IMR-90 (cell line): ENCODE measurements around the gene NTM. TPM values are rescaled to one million over a fixed set of nuclear protein-coding genes. Genes with fewer than 3 reads are reported as not detected.

ENCODE experiments used
- ATAC-seq: fragments of 200-7000 bp; cut with Tn5 transposase; 2 replicates; pipeline ENCODE4 v1.9.1; 2020; ENCODE audit warnings: low read depth, mild to moderate bottlenecking, moderate library complexity
- BruUV-seq: library from RNA; stranded (reverse); fragments of 400-500 nt; replicated peaks from 2 replicates; lab custom pipeline; 2021; lab: Mats Ljungman, UMichigan
- CTCF ChIA-PET: fragments of 300-600 bp; formaldehyde crosslinking; extraction: SDS; loops from one replicate; lab custom pipeline; 2021; ENCODE audit warnings: antibody characterized with exemption; lab: Yijun Ruan, JAX
- POLR2A ChIA-PET: fragments of 300-600 bp; sonication (Branson Sonifier 250); formaldehyde crosslinking; loops from one replicate; lab custom pipeline; 2022; ENCODE audit warnings: antibody characterized with exemption; ENCODE audit not compliant: unreplicated experiment; lab: Charles Lee
- DNase-seq: peaks from one replicate; pipeline ENCODE4 v3.0.0; 2013
- H2AFZ ChIP-seq: replicated peaks from 2 replicates; pipeline ENCODE3; 2013; ENCODE audit warnings: low read length, mild to moderate bottlenecking; ENCODE audit not compliant: poor library complexity
- H2AK5ac ChIP-seq: 2 replicates; pipeline ENCODE4 v1.6.1; 2013; ENCODE audit warnings: low read depth, low read length, inconsistent platforms
- H2AK9ac ChIP-seq: replicated peaks from 2 replicates; pipeline ENCODE3; 2013; ENCODE audit warnings: mild to moderate bottlenecking, low read depth, low read length, moderate library complexity; ENCODE audit not compliant: poor library complexity
- H2BK120ac ChIP-seq: 2 replicates; pipeline ENCODE4 v1.6.1; 2013; ENCODE audit warnings: low read depth, low read length, inconsistent platforms
- H2BK15ac ChIP-seq: 3 replicates; pipeline ENCODE4 v1.6.1; 2013; ENCODE audit warnings: low read depth, low read length, inconsistent platforms
- H2BK20ac ChIP-seq: 2 replicates; pipeline ENCODE4 v1.6.1; 2013; ENCODE audit warnings: low read depth, mild to moderate bottlenecking, inconsistent platforms, low read length, moderate library complexity
- H2BK5ac ChIP-seq: 2 replicates; pipeline ENCODE4 v1.6.1; 2013; ENCODE audit warnings: mild to moderate bottlenecking, low read depth, low read length, inconsistent platforms; ENCODE audit not compliant: poor library complexity, severe bottlenecking
- H3K14ac ChIP-seq: replicated peaks from 2 replicates; pipeline ENCODE4 v1.6.1; 2013; ENCODE audit warnings: low read depth, low read length, inconsistent platforms
- H3K18ac ChIP-seq: 2 replicates; pipeline ENCODE4 v1.6.1; 2013; ENCODE audit warnings: low read depth, low read length, control low read depth
- H3K23ac ChIP-seq: 2 replicates; pipeline ENCODE4 v1.6.1; 2013; ENCODE audit warnings: low read depth, low read length, inconsistent platforms
- H3K27ac ChIP-seq: 2 replicates; pipeline ENCODE4 v1.5.1; 2013; ENCODE audit warnings: mild to moderate bottlenecking, control low read depth, low read length; ENCODE audit not compliant: insufficient read depth
- H3K27me3 ChIP-seq: 2 replicates; pipeline ENCODE4 v1.6.1; 2013; ENCODE audit warnings: low read length; ENCODE audit not compliant: control insufficient read depth, insufficient read depth
- H3K36me3 ChIP-seq: 2 replicates; pipeline ENCODE4 v1.6.1; 2013; ENCODE audit warnings: low read length, mixed read lengths; ENCODE audit not compliant: control insufficient read depth, insufficient read depth
- H3K4ac ChIP-seq: 2 replicates; pipeline ENCODE4 v1.6.1; 2013; ENCODE audit warnings: low read depth, low read length, inconsistent platforms
- H3K4me1 ChIP-seq: 2 replicates; pipeline ENCODE4 v1.6.1; 2013; ENCODE audit warnings: low read length, mixed read lengths; ENCODE audit not compliant: control insufficient read depth, insufficient read depth
- H3K4me2 ChIP-seq: 2 replicates; pipeline ENCODE4 v1.6.1; 2013; ENCODE audit warnings: low read depth, mild to moderate bottlenecking, control low read depth, low read length, moderate library complexity
- H3K4me3 ChIP-seq: 2 replicates; pipeline ENCODE4 v1.5.1; 2013; ENCODE audit warnings: low read depth, mild to moderate bottlenecking, control low read depth, low read length, moderate library complexity; ENCODE audit not compliant: insufficient read depth
- H3K56ac ChIP-seq: 2 replicates; pipeline ENCODE4 v1.6.1; 2013; ENCODE audit warnings: low read length, inconsistent platforms; ENCODE audit not compliant: insufficient read depth; ENCODE audit errors: extremely low read depth
- H3K79me1 ChIP-seq, 2 experiments: 2 replicates each; pipeline ENCODE4 v1.6.1; 2013; ENCODE audit warnings: low read length in 2 of 2, inconsistent platforms in 1 of 2, low read depth in 1 of 2
- H3K9ac ChIP-seq: 2 replicates; pipeline ENCODE4 v1.6.1; 2013; ENCODE audit warnings: low read depth, low read length, control low read depth
- H3K9me1 ChIP-seq: 2 replicates; pipeline ENCODE4 v1.6.1; 2013; ENCODE audit warnings: low read length, inconsistent platforms; ENCODE audit not compliant: insufficient read depth
- H3K9me3 ChIP-seq: 2 replicates; pipeline ENCODE4 v1.6.1; 2013; ENCODE audit warnings: low read length; ENCODE audit not compliant: control insufficient read depth, insufficient read depth
- H4K20me1 ChIP-seq: 2 replicates; pipeline ENCODE4 v1.6.1; 2013; ENCODE audit warnings: low read length, inconsistent platforms; ENCODE audit not compliant: insufficient read depth
- H4K5ac ChIP-seq: 2 replicates; pipeline ENCODE4 v1.6.1; 2013; ENCODE audit warnings: mild to moderate bottlenecking, low read depth, low read length, control low read depth
- H4K8ac ChIP-seq, 2 experiments: 2 replicates each; pipeline ENCODE4 v1.6.1; 2013; ENCODE audit warnings: low read depth in 2 of 2, low read length in 2 of 2, control low read depth in 1 of 2, inconsistent platforms in 1 of 2
- H4K91ac ChIP-seq: 2 replicates; pipeline ENCODE4 v1.6.1; 2013; ENCODE audit warnings: low read depth, low read length, inconsistent platforms; ENCODE audit not compliant: insufficient read depth
- RAD21 ChIP-seq: IDR thresholded peaks from 2 replicates; pipeline ENCODE4 v1.6.1; 2012; ENCODE audit warnings: low read length, improper control_type of control experiment
- WGBS, 2 experiments: methylation state at CpG; one replicate each; pipeline versions ENCODE4 v1.1.5 to v1.1.7; 2013; ENCODE audit warnings: missing lambda C conversion rate in 2 of 2; ENCODE audit not compliant: insufficient read length in 1 of 2; ENCODE audit errors: extremely low coverage in 2 of 2; 5-methylcytosine and 5-hydroxymethylcytosine counted together
- dilution Hi-C: fragments of 300-500 bp; cut with HindIII; formaldehyde crosslinking; loops from one replicate; pipeline ENCODE4 v1.14.3; 2018; ENCODE audit warnings: low sequenced_read_pairs; ENCODE audit not compliant: unreplicated experiment
- in situ Hi-C: fragments of 300-500 bp; cut with MboI; formaldehyde crosslinking; loops from 3 replicates; pipeline ENCODE4 v1.14.3; 2019; ENCODE audit warnings: low sequenced_read_pairs, inconsistent platforms, mixed read lengths
- intact Hi-C: fragments of 100-400 bp; cut with micrococcal nuclease; formaldehyde crosslinking; loops from 2 replicates; pipeline ENCODE4 v1.10.0; 2022
- polyA plus RNA-seq, 3 experiments: library from polyadenylated mRNA; depleted of rRNA; stranded (reverse); fragments of >200 nt; gene quantifications; 2 replicates each; pipeline ENCODE4 v1.2.3, GENCODE V29; 2012; ENCODE audit warnings: low replicate concordance in 1 of 3
- total RNA-seq: library from RNA; depleted of rRNA; stranded (reverse); fragments of >200 nt; gene quantifications from 2 replicates; pipeline ENCODE4 v1.2.3, GENCODE V29; 2012

Gene NTM
- total and polyA plus RNA-seq, 2 of the 4 experiments (the other 2 are of a cell fraction) = 19.5 to 25.5 TPM

GRCh38 chr11:131957875-131958274 is 587.5 kb downstream of the NTM start:
- no peak overlapping the region for H3K27ac ChIP-seq
- H2AFZ ChIP-seq = no peak overlapping the region
- no peak overlapping the region for H3K9ac ChIP-seq
- no peak overlapping the region for H4K8ac ChIP-seq
- no peak for TF ChIP-seq RAD21
- no peak overlapping the region for H4K91ac ChIP-seq
- CTCF ChIA-PET = no interaction called here
- H3K23ac ChIP-seq = no peak overlapping the region
- H4K5ac ChIP-seq = no peak overlapping the region
- no peaks in the 10 kb centered on the region; the same call in 1 of the 2 replicates for H3K36me3 ChIP-seq
- no peak overlapping the region for H2AK9ac ChIP-seq
- no peak overlapping the region for H3K4me3 ChIP-seq
- in situ Hi-C loops = no loop called here
- no peak overlapping the region for H2BK5ac ChIP-seq
- intact Hi-C loops = no loop called here
- H3K4me2 ChIP-seq = no peak overlapping the region
- H3K4me1 ChIP-seq = no peaks in the 10 kb centered on the region
- POLR2A ChIA-PET = no interaction called here
- no peak overlapping the region for H2BK20ac ChIP-seq
- dilution Hi-C loops = no loop called here
- no peak overlapping the region for H3K56ac ChIP-seq
- H2BK15ac ChIP-seq = no peak overlapping the region
- H3K27me3 ChIP-seq = no peaks in the 10 kb centered on the region
- ATAC-seq (no peak), DNase-seq (no peak)
- no peak overlapping the region for H2AK5ac ChIP-seq
- H3K14ac ChIP-seq = no peak overlapping the region
- no peak overlapping the region for H3K4ac ChIP-seq
- H3K18ac ChIP-seq = no peak overlapping the region
- H2BK120ac ChIP-seq = no peak overlapping the region
- H4K20me1 ChIP-seq = no peaks in the 10 kb centered on the region
- H3K79me1 ChIP-seq = peaks cover 0 to 17% of the 10 kb centered on the region in 2 experiments; a peak in 3 of 4 replicates
- WGBS, 2 experiments = 100% methylated on average over 2 of the region's 6 CpGs; no CpG with 5 or more reads in 1 of the 2 experiments
- no peaks in the 10 kb centered on the region for H3K9me3 ChIP-seq
- H3K9me1 ChIP-seq = peaks cover 4% of the 10 kb centered on the region; the same call in 1 of the 2 replicates
- no TSS peak for BruUV-seq
